ENCODE data around the gene VTI1A. TPM values are rescaled to one million over a fixed set of nuclear protein-coding genes. Genes with fewer than 3 reads are reported as not detected.

Gene VTI1A
- total RNA-seq, 1 donor = 37.1 TPM

DNA sequence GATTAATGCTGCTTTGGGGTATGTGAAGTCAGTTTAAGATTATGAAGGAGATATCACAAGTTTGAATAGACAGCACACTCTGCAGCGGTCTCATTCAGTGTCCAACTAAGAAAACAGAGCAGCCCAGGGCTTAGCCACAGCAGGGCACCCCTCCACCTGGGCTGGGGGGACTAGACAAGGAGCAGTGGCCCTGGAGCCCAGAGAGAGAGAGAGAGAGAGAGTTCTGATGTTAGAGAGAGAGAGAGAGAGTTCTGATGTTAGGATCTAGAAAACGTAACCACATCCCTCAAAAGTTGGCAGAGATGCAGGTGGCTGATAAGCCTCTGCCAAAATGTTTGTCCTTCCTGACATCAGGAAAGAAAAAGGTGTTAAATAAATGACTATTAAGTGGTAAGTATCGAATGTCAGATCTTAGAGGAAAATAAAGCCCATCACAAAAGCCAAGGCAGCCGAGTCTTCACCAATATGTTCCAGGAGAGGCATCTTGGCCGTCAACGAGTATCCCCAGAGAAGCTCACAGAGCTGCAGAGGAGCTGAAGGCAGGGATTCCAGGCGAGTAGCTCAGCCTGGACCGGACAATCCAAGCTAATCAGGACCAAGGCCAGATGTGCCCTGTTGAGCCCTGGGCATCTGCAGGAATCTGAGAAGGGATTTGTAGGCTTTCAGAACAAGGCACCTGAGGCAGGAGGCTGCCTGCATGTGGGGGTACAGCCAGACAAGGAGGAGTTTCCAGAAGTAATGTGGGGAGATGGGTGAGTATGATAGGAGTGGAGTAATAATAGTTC lies 352.9 kb downstream of the VTI1A start:
- DNase-seq (ENCODE audit: low read depth) = no peak
- no peak overlapping the region for H3K4me3 ChIP-seq (ENCODE audit: low read depth, low read length)
- no peak for TF ChIP-seq CTCF (IDR thresholded peaks at IDR 0.05; ENCODE audit: insufficient read depth, low read depth, low read length)

GRCh38 chr10:112801004-112801403 lies 354.0 kb downstream of the VTI1A start:
- no peak for TF ChIP-seq CTCF (IDR thresholded peaks at IDR 0.05; ENCODE audit: insufficient read depth, low read depth, low read length)
- DNase-seq (ENCODE audit: low read depth) = no peak
- H3K4me3 ChIP-seq (ENCODE audit: low read depth, low read length) = no peak overlapping the region

GRCh38 chr10:112801748-112802147 lies 354.7 kb downstream of the VTI1A start:
- no peak for TF ChIP-seq CTCF (IDR thresholded peaks at IDR 0.05; ENCODE audit: insufficient read depth, low read depth, low read length)
- H3K4me3 ChIP-seq (ENCODE audit: low read depth, low read length) = no peak overlapping the region
- DNase-seq (ENCODE audit: low read depth) = no peak

GRCh38 chr10:112802411-112803022 lies 355.5 kb downstream of the VTI1A start:
- H3K4me3 ChIP-seq (ENCODE audit: low read depth, low read length) = no peak overlapping the region
- DNase-seq (ENCODE audit: low read depth) = no peak
- TF ChIP-seq CTCF (IDR thresholded peaks at IDR 0.05; ENCODE audit: insufficient read depth, low read depth, low read length) = no peak

DNA sequence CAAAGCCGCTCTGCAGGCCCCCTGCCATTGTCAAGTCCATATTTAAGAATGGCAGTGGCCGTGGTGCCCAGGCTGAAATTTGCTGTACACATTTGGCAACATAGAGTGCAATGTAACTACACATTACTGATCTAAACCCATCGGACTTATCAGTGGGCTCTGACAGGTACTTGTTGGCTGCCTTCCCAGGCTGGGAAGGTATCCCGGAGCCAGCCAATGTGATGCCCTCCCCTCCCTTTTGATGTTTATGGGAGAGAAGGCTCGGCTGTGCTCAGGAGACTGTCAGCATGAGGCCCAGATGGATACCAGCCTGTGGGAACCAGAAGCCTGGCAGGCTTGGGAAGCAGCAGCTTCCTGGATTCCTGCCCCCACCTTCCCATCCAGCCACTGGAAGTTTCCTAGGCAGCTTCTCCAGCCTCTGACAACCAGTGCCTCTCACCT lies 357.0 kb downstream of the VTI1A start:
- TF ChIP-seq CTCF (IDR thresholded peaks at IDR 0.05; ENCODE audit: insufficient read depth, low read depth, low read length) = no peak
- H3K4me3 ChIP-seq (ENCODE audit: low read depth, low read length) = no peak overlapping the region

GRCh38 chr10:112805254-112805590 lies 358.2 kb downstream of the VTI1A start:
- no peak overlapping the region for H3K4me3 ChIP-seq (ENCODE audit: low read depth, low read length)
- TF ChIP-seq CTCF (IDR thresholded peaks at IDR 0.05; ENCODE audit: insufficient read depth, low read depth, low read length) = no peak
- DNase-seq (ENCODE audit: low read depth) = no peak

More for the DNA sequence above, 357.0 kb downstream of the VTI1A start:
- no peak for DNase-seq (ENCODE audit: low read depth)
